GM12873 (cell line): ENCODE measurements around the gene EDC3.

Source experiments
- TF ChIP-seq, protein P1 (sequence below): IDR thresholded peaks from 2 replicates; pipeline ENCODE4 v1.5.1; 2012; ENCODE audit warnings: low read depth, mild to moderate bottlenecking, moderate library complexity, low read length, control low read depth; ENCODE audit not compliant: insufficient read depth; ENCODE audit errors: missing control alignments

EDC3 gene

DNA sequence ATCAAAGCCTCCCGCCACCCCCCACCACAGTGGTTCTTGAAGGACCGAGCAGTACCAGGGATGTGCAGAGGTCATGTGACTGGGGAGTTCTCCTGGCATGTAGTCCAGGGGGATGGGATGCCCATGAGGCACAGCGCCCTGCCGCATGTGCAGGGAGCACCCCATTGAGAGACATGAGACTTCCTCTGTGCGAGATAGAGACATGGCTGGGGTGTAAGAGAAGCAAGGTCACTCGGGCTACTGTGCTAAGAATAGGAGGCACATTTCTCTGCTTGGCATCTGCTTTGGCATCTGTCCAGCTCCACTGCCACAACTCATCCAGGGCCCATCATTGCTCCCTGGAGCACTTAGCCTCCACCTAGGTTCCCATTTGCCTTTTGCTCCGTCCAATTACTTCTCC is 31.9 kb upstream of the EDC3 start:
- TF ChIP-seq, protein P1, sequence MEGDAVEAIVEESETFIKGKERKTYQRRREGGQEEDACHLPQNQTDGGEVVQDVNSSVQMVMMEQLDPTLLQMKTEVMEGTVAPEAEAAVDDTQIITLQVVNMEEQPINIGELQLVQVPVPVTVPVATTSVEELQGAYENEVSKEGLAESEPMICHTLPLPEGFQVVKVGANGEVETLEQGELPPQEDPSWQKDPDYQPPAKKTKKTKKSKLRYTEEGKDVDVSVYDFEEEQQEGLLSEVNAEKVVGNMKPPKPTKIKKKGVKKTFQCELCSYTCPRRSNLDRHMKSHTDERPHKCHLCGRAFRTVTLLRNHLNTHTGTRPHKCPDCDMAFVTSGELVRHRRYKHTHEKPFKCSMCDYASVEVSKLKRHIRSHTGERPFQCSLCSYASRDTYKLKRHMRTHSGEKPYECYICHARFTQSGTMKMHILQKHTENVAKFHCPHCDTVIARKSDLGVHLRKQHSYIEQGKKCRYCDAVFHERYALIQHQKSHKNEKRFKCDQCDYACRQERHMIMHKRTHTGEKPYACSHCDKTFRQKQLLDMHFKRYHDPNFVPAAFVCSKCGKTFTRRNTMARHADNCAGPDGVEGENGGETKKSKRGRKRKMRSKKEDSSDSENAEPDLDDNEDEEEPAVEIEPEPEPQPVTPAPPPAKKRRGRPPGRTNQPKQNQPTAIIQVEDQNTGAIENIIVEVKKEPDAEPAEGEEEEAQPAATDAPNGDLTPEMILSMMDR, result no peak

DNA sequence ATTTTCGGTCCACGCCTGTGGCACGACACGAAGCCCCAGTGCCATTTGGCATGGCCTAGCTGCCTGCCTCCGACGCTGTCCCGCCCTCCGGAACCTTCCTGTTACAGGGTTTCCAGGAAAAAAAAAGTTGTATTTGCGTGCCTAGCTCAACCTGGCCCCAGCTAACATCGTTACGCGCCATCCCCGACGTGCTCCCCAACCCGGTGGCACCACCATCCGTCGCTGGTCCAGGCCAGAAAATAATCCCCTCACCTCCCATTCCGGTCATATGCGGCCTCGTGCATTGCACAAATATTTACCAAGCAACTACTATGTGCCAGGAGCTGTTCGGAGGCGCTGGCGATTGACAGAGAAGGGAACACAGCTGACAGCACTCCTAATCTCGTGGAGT is 30.9 kb upstream of the EDC3 start:
- TF ChIP-seq, protein P1, result no peak

DNA sequence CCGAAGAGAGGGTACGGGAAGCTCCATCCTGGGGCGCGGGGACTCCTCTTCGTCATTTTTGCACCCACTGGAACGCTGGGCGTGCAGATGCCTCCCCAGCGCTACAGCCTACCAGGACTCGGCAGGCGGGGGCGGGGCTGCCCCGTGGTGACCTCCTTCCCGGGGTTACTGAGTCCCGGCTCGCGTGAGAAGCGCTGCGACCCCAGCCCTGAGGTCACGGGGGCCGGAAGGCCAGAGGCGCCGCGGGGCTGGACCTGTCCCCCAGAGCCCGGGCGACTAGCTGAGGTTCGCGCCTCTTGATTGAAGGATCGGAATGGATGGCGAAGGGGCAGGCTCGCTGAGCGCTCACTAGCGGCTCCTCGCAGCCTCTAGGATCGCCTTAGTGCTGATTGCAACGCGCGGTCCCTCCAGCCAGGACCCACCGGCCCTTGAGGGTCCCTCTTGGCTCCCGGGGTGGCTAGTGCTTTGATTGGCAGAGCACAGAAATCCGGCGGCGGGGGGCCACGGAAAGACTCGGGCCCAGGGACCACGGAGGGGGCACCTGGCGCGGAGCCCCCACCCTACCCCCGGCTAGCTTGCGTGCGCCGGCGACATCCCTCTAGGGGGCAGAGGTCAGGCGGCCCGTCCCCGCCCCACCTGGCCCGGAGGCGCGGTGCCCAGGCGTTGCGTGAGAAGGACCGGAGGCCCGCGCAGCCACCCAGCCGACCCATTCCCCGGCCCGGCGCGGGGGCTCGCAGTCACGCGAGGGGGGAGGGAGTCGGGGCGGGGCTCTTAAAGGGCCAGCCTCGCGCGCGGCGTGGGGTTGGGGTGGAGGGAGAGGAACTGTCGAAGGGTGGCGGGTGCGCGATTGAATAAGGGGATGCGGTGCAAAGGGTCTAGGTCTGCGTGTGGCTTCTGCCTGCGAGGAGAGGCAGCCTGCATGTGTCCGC is 30.3 kb upstream of the EDC3 start:
- TF ChIP-seq, protein P1, result peak; percentile 16

DNA sequence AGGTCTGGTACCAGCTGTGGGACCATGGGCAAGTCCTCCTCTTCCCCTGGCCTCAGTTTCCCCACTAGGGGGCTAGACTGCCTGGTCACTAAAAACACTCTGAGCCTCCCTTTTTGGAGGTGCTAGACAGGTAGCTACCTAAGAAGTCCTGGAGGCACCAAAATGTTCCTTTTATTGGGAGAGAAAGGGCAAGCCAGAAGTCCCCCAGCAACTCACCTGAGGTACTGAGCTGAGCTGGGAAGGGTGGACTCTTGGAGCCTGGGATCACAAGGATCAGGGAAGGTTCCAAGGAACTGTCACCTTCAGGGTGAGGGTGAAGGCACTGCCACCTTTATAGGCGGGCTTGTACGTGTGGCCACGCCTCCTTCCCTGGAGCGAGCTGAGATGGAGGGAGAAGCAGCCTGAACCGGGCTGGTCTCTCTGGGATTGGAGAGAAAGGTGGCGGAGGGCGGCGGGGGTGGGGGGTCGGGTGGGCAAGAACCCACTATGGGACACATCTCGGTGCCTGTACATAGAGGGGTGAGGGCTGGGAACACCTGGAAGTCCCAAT is 29.5 kb upstream of the EDC3 start, which contains the start of gene CYP1A1:
Gene CYP1A1 (minus strand): TSS at position 304 of the 550 bp plus-strand sequence. CDS start 2,431 bp downstream, outside the sequence.
- TF ChIP-seq, protein P1, result no peak

DNA sequence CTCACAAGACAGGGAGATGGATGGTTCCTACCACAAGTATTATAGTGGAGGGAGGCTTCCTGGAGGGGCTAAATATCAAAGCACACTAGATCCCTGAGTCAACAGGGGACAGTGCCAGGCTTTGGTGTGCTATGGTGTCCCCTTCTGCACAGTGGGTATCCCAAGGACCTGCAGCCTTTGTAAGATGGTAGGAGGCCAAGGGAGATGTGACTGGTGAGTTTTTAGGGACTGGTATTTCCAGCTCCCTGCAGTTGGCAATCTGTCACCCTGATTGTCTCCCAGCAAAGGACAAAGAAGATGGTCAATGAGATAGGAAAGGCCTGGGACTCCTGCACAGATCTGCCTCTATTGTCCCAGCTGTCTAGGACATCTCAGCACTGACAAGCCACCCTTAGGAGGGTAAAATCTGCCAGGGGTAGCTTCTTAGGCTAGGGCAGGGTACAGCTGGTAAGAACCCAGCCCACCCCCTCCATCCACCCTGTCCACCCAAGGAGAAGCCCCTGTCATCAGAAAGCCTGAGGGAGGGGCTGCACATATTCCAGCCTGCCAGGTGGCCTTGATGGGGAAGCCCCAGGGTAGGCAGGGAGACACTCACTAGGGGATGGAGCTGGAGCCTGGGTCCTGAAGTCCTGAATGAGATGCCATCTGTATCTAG is 28.9 kb upstream of the EDC3 start:
- TF ChIP-seq, protein P1, result no peak

DNA sequence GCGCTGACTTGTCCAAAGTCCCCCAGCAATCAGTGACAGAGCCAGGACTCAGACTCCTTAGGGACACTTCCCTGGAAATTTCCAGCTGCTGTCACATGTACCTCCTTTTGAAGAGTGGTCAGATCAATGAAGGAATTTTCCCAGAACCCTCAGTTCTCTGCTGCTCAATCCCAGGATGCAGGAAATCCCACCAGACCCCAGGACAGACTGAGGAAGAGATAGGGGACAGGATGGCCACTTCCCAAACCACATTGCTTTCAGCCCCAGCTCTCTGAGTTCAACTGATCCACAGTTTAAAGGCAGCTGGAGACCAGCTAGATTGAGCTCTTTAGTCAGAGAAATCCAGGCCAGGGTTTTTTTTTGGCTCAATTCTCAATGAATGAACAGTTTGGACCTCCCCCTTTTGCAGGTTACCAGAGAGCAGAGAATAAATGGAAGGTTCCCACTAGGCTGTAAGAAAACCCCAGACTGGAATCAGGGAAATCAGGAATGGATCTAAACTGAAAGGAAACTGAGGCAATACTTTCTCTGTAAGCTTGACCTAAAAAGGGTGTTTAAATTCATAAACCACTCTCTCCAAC is 28.0 kb upstream of the EDC3 start:
- TF ChIP-seq, protein P1, result no peak

DNA sequence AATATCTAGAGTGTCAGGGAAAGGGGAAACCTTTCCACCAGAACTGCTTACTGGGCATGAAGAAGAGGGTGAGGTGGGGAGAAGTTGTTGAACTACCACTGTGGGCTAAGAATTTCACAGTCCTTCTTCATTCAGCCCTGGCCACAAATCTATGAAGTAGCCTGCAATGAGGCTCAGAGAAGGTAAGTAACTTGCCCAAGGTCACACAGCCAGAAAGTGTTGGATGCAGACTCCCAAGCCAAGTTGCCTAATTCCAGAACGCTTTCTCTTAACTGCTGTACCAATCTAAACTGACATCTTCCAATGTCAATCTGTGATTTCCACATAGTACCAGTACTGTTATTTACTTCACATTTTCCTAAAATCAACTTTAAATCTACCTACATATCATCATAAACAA is 27.4 kb upstream of the EDC3 start:
- TF ChIP-seq, protein P1, result no peak
